ENCODE measurements around the gene AKIRIN1. TPM values are rescaled to one million over a fixed set of nuclear protein-coding genes. Genes with fewer than 3 reads are reported as not detected.

AKIRIN1 gene, protein sequence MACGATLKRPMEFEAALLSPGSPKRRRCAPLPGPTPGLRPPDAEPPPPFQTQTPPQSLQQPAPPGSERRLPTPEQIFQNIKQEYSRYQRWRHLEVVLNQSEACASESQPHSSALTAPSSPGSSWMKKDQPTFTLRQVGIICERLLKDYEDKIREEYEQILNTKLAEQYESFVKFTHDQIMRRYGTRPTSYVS
- total RNA-seq (ENCODE audit: low replicate concordance), result 16.1 and 29.7 TPM in 2 replicates

DNA sequence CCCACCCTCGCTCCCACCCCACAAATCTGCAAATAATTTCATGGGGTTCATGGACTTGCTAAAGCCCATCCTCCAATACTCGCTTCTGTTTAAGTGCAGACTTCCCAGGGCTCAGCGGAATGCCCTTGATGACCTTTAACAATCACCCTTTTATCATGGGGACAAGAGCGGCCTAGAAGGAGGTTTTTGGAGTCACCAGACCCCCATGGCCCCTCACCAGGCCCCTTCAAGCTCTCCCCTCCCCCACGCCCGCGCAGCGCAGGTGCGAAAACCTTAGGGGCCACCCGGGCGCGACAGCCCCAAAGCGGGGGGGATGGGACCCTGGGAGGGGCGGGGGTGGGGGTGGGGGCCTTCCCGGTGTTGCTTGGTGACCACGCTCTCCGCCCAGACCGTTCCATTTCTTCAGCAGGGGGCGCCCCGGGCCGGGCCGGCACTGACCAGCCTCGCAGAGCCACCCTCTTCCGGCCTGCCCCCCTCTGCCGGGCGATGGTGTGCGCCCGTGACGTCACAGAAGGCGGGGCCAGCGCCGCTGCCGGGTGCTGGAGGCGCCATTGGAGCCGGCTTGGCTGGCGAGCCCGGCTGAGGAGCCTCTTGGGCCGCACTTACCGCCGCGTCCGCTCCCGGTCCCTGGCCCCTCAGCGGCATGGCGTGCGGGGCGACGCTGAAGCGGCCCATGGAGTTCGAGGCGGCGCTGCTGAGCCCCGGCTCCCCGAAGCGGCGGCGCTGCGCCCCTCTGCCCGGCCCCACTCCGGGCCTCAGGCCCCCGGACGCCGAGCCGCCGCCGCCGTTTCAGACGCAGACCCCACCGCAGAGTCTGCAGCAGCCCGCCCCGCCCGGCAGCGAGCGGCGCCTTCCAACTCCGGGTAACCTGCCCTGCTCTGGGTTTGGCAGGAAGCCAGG, at the start of gene AKIRIN1:
AKIRIN1 (plus strand) TSS at position 539 of the 900 bp plus-strand sequence; CDS start at position 644, 105 bp downstream.

DNA sequence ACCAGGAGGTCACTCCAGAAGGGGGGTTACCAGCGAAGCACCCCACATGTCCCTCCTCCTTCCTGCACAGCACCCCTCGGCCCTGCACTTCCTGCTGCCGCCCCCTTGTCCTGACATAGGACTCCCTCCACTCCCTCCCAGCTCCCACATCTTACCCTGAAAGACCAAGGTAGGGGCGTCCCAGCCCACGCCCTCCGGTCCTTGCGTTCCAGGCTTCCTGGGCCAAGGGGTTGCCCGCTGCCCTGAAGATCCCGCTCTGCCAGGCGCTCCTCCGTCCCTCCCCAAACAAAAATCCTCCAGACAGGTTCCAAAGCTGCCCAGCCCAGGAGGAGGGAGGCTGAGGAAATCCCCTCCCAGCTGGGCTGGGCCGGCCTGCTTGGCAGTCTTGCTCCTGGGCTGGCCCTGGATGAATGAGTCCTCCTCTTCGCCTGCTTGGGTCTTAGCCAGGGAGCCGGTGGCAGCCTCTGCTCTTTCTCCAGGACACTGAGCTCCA, 49.5 kb upstream of the AKIRIN1 start, which contains the start of gene RHBDL2:
RHBDL2 (minus strand) TSS at position 304 of the 493 bp plus-strand sequence. CDS start 22,618 bp downstream, outside the sequence.

DNA sequence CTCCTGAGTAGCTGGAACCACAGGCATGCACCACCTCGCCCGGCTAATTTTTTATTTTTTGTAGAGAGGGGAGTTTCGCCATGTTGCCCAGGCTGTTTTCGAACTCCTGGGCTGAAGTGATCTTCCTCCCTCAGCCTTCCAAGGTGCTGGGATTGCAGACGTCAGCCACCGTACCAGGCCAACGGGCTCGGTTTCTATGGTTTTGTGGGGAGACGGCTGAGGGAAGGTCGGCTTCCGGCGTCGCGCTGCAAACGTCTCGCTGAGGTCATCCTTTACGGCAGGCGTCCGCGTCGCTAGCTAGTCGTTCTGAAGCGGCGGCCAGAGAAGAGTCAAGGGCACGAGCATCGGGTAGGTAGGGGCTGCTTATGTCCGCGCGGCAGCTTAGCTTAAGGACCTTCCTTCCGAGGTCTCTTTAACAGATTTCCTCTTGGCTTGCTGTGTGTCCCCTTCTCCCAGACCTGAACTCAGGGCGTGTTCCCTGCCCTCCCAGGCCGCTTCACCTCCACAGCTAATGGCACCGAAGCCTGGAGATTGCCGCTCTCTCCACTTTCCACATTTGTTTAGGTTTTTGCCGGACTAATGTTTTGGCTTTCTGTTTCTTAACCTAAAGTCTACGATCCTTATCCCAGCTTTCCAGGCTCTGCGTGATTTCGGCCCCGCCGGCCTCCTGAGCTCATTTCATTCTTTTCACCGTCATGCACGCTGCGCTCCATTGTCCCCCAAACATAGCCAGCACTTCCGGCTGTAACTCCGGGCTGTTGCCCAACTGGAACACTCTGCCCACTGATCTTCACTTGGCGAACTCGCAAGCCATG, 35.2 kb downstream of the AKIRIN1 start, which contains the start of gene NDUFS5:
NDUFS5 (plus strand) TSS at position 300 of the 815 bp plus-strand sequence. CDS start 2,375 bp downstream, outside the sequence.

Other genes starting within 250 kb of the AKIRIN1 start
- 14.6 and 17.0 TPM in 2 replicates for gene RRAGC, start 131.5 kb upstream of the AKIRIN1 start, total RNA-seq (ENCODE audit: low replicate concordance)
- gene MYCBP, start 117.9 kb upstream of the AKIRIN1 start, total RNA-seq (ENCODE audit: low replicate concordance), result 2.0 and 6.3 TPM in 2 replicates
- 0.12 TPM in 1 of 2 replicates, not detected in the other for gene GJA9, start 109.7 kb upstream of the AKIRIN1 start, total RNA-seq (ENCODE audit: low replicate concordance)
- 0.59 and 0.60 TPM in 2 replicates for gene RHBDL2, start 49.4 kb upstream of the AKIRIN1 start, total RNA-seq (ENCODE audit: low replicate concordance)
- 777 and 1,203 TPM in 2 replicates for gene NDUFS5, start 35.1 kb downstream of the AKIRIN1 start, total RNA-seq (ENCODE audit: low replicate concordance)
- gene MACF1, start 213.4 kb downstream of the AKIRIN1 start, total RNA-seq (ENCODE audit: low replicate concordance), result 133 and 268 TPM in 2 replicates

Data from smooth muscle cell of the coronary artery (primary cell).